Bronchial epithelial cell (primary cell): ENCODE measurements around the gene SLA2. TPM values are rescaled to one million over a fixed set of nuclear protein-coding genes. Genes with fewer than 3 reads are reported as not detected.

Experiments
- DNase-seq: peaks from one replicate; pipeline ENCODE4 v3.0.0-alpha.2; 2010; ENCODE audit warnings: low read depth
- FAIRE-seq: peaks from 2 replicates; lab custom pipeline; 2011; peaks lifted over from hg19 to GRCh38; lab: Jason Lieb, UNC
- H3K27me3 ChIP-seq: 2 replicates; pipeline ENCODE4 v1.5.1; 2011; ENCODE audit warnings: low read length; ENCODE audit not compliant: control insufficient read depth, insufficient read depth
- H3K36me3 ChIP-seq: 2 replicates; pipeline ENCODE4 v1.5.1; 2011; ENCODE audit warnings: low read length; ENCODE audit not compliant: control insufficient read depth, insufficient read depth
- H3K4me3 ChIP-seq: 2 replicates; pipeline ENCODE4 v1.5.1; 2011; ENCODE audit warnings: mild to moderate bottlenecking, low read depth, low read length, control low read depth
- total RNA-seq: library from RNA; depleted of rRNA; stranded (reverse); fragments of >200 nt; gene quantifications from 2 replicates; pipeline ENCODE4 v1.2.1, GENCODE V29; 2014
- TF ChIP-seq, protein P1 (sequence below): IDR thresholded peaks from 2 replicates; pipeline ENCODE4 v1.5.1; 2011; ENCODE audit warnings: mild to moderate bottlenecking, moderate library complexity, low read length, control low read depth, inconsistent platforms; ENCODE audit not compliant: insufficient read depth, severe bottlenecking

The SLA2 gene
- total RNA-seq, 1 donor from 2014 or later: not detected

- peak; percentile 41 for DNase-seq
- Histone ChIP-seq H3K4me3 (peak overlapping the region; percentile 97), H3K36me3 (peaks cover 11% of the 10 kb centered on the region), H3K27me3 (no peaks in the 10 kb centered on the region)
- TF ChIP-seq, protein P1, sequence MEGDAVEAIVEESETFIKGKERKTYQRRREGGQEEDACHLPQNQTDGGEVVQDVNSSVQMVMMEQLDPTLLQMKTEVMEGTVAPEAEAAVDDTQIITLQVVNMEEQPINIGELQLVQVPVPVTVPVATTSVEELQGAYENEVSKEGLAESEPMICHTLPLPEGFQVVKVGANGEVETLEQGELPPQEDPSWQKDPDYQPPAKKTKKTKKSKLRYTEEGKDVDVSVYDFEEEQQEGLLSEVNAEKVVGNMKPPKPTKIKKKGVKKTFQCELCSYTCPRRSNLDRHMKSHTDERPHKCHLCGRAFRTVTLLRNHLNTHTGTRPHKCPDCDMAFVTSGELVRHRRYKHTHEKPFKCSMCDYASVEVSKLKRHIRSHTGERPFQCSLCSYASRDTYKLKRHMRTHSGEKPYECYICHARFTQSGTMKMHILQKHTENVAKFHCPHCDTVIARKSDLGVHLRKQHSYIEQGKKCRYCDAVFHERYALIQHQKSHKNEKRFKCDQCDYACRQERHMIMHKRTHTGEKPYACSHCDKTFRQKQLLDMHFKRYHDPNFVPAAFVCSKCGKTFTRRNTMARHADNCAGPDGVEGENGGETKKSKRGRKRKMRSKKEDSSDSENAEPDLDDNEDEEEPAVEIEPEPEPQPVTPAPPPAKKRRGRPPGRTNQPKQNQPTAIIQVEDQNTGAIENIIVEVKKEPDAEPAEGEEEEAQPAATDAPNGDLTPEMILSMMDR: no peak
- no peak for FAIRE-seq
These were observed 39.6 kb downstream of the SLA2 start for GRCh38 chr20:36606158-36607066.

DNA sequence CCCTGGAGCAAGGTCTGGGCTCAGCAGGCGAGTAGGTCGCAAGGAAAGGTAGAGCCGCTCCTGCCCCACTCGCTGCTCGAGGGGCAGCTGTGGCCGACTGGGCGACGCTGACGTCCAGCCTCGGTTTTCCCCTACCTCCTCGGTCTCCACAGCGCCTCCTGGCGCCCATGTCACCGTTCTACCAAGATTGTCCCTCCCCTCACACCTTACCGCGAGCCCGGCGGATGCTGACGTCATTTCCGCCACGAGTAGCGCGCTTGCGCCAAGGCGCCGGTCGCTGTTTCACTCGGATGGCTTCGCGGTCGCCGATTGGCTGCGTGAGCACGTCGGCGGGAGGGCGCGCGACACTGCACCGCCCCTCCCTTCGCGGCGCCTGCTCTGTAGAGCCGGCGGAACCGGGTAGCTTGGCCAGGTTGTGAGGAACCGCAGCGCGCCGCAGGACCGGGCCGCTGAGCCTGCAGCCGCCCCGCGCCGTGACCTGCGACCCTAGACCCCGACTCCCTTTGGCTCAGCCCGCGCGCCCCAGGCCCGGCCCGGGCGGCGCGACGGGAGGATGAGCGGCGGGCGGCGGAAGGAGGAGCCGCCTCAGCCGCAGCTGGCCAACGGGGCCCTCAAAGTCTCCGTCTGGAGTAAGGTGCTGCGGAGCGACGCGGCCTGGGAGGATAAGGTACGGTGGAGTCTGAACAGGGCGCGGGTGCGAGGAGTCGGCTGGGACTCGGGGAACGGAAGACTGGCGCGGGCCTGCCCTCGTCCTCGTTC, 40.4 kb downstream of the SLA2 start, which contains the start of gene RAB5IF:
Gene RAB5IF, plus strand, starts transcription at position 381 of the 759 bp plus-strand sequence. Its CDS starts 173 bp downstream, at position 554.
- TF ChIP-seq, protein P1: peak; percentile 97
- H3K36me3 ChIP-seq: peaks cover 11% of the 10 kb centered on the region
- no peaks in the 10 kb centered on the region for H3K27me3 ChIP-seq
- FAIRE-seq (peak; percentile 28), DNase-seq (peak; percentile 95)
- H3K4me3 ChIP-seq: peak within 1 kb of the TSS; percentile 97

DNA sequence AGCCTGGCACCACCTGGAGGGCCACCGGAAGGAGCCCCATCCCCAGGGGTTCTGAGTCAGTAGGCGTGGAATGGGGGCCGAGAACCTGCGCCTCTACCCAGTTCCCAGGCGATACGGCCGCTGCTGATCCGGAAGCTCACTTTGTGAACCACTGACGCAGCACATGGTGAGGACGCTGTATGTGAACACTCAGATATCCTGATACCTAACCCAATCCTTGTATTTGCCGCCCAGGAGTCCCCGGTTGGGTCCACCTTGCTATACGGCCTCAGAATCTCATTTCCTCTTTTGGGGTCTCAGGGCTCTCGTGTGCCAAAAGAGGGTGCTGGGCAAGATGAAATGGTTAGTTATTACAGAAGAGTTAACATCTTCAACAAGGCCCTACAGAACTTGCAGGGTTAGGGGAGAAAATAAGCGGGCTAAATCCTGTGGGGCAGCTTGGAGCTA, 41.0 kb downstream of the SLA2 start:
- FAIRE-seq (no peak), DNase-seq (no peak)
- H3K4me3 ChIP-seq: peak overlapping the region; percentile 20
- no peaks in the 10 kb centered on the region for H3K27me3 ChIP-seq
- peaks cover 11% of the 10 kb centered on the region for H3K36me3 ChIP-seq
- TF ChIP-seq, protein P1: no peak

- no peak for FAIRE-seq
These were observed 44.5 kb downstream of the SLA2 start for GRCh38 chr20:36601540-36601939.

GRCh38 chr20:36599912-36600345, 46.1 kb downstream of the SLA2 start:
- no peak for DNase-seq
- TF ChIP-seq, protein P1: no peak
- H3K27me3 ChIP-seq: no peaks in the 10 kb centered on the region
- no peaks in the 10 kb centered on the region for H3K36me3 ChIP-seq
- H3K4me3 ChIP-seq: no peak overlapping the region
- FAIRE-seq: no peak

More at GRCh38 chr20:36601540-36601939, 44.5 kb downstream of the SLA2 start:
- no peak for DNase-seq
- Histone ChIP-seq H3K27me3 (no peaks in the 10 kb centered on the region), H3K36me3 (no peaks in the 10 kb centered on the region), H3K4me3 (no peak overlapping the region)
- TF ChIP-seq, protein P1: no peak
